Neural progenitor cell (in vitro differentiated cells): ENCODE data around the gene DRG2.

Experiments
- CTCF ChIP-seq: fragments of 200-600 bp; sonication (generic); IDR thresholded peaks from 2 replicates; pipeline ENCODE4 v1.5.1; 2017; ENCODE audit warnings: antibody characterized with exemption, mild to moderate bottlenecking
- EZH2 ChIP-seq: fragments of 200-600 bp; sonication (generic); IDR thresholded peaks from 2 replicates; pipeline ENCODE4 v1.6.1; 2017; ENCODE audit warnings: antibody characterized with exemption, mild to moderate bottlenecking, moderate library complexity

GRCh38 chr17:18040261-18040858, 47.4 kb upstream of the DRG2 start:
- TF ChIP-seq CTCF: no peak
- TF ChIP-seq EZH2: no peak
